Fibroblast of peridontal ligament (primary cell): ENCODE data around the gene DDO.

Experiments
- DNase-seq: peaks from one replicate; pipeline ENCODE4 v3.0.0-alpha.2; 2010; ENCODE audit errors: extremely low read depth

Gene DDO, protein sequence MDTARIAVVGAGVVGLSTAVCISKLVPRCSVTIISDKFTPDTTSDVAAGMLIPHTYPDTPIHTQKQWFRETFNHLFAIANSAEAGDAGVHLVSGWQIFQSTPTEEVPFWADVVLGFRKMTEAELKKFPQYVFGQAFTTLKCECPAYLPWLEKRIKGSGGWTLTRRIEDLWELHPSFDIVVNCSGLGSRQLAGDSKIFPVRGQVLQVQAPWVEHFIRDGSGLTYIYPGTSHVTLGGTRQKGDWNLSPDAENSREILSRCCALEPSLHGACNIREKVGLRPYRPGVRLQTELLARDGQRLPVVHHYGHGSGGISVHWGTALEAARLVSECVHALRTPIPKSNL

GRCh38 chr6:110415086-110415916 is at the start of gene DDO:
DDO (minus strand) TSS chr6:110415575; CDS start chr6:110413462, 2,113 bp downstream.
- DNase-seq = peak; percentile 28

DNA sequence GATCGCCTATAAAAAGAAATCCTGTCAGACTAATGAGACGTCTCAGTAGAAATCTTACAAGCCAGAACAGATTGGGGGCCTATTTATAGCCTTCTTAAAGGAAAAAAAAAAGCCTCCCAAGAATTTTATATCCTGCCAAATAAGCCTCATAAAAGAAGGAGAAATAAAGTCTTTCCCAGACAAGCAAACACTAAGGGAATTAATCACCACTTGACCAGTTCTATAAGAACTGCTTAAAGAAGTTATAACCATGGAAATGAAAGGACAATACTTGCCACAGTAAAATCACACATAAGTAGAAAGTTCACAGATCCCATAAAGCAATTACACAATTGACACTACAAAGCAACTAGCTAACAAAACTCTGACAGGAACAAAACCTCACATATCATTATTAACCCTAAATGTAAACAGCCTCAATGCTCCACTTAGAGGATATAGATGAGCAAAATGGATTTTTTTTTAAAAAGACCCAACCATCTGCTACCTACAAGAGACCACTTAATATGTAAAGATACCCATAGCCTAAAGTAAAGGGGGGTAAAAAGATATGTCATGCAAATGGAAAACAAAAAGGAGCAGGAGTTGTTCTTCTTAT is 47.6 kb upstream of the DDO start:
- no peak for DNase-seq

DNA sequence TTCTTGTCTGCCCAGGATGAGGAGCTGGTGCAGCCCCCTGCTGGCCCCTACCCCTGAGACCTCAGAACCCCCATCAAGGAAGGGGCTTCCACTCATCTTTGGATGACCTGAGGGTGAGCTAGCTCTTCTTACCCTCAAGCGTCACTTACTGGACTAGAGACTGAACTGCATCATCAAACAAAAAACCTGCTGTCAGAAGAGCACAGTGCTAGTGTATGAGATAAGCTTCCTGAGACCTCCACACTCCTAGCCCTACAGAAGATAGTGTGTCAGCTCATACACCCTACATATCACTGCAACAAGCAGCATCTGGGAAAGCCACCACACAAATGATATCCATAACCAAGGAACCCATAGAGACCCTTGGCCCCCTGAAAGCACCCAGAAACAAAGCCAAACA is 46.0 kb upstream of the DDO start:
- DNase-seq = no peak

- DNase-seq = no peak
These were observed 43.8 kb upstream of the DDO start for GRCh38 chr6:110459137-110459536.

DNA sequence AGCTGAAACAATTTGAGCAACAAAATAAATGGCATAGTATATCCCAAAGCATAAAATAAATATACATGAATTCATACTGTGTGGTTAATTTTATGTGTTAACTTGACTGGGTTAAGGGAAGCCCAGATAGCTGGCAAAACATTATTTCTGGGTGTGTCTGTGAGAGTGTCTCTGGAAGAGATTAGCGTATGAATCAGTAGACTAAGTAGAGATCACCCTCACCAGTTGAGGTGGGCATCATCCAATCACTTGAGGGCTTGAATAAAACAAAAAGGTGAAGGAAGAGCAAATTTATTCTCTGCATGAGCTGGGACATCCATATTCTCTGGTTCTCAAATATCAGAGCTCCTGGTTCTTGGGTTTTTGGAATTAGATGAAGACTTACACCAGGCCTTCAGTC is 43.1 kb upstream of the DDO start:
- no peak for DNase-seq

GRCh38 chr6:110457567-110458175 is 42.3 kb upstream of the DDO start:
- peak; percentile 13 for DNase-seq

GRCh38 chr6:110456694-110457093 is 41.3 kb upstream of the DDO start:
- no peak for DNase-seq

DNA sequence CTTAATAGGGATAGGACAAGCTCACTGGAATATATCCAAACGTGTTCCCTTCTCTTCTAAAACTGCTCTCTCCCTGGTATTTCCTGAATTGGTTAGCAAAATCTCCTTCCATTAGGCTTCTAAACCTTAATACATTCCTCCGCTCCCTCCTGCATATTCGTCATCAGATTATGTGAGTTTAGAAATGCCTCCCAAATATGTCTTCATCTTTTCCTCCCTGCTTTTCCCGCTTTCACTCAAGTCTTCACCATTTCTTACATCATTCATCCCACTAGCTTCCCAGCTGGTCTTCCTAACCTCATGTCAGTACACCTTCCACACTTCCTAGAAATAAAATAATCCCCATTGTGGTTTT is 34.1 kb upstream of the DDO start:
- no peak for DNase-seq

- DNase-seq = no peak
These were observed 33.6 kb upstream of the DDO start for GRCh38 chr6:110448846-110449540.

- DNase-seq = no peak
These were observed 32.4 kb upstream of the DDO start for GRCh38 chr6:110447761-110448160.

GRCh38 chr6:110446405-110446804 is 31.0 kb upstream of the DDO start:
- no peak for DNase-seq

DNA sequence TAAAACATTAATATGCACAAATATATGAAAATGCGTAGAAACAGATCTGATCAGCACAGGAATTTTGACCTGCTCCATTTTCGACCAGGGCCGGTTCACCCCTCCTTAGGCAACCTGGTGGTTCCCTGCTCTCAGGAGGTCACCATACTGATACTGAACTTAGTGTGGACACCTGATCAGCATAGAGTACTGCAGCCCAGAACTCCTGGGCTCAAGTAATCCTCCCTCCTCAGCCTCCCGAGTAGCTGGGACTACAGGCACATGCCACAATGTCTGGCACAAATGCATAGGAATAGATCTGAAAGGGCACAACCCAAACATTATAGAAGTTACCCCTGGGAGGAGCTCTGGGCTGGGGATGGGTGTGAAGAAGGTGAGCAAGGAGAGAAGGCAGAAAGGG is 24.7 kb upstream of the DDO start:
- no peak for DNase-seq

- DNase-seq = no peak
These were observed 24.0 kb upstream of the DDO start for GRCh38 chr6:110439356-110439755.

- DNase-seq = no peak
These were observed 19.7 kb upstream of the DDO start for GRCh38 chr6:110434961-110435602.

GRCh38 chr6:110432285-110432900 is 17.0 kb upstream of the DDO start:
- DNase-seq = no peak

- no peak for DNase-seq
These were observed 15.4 kb upstream of the DDO start for GRCh38 chr6:110430741-110431140.

DNA sequence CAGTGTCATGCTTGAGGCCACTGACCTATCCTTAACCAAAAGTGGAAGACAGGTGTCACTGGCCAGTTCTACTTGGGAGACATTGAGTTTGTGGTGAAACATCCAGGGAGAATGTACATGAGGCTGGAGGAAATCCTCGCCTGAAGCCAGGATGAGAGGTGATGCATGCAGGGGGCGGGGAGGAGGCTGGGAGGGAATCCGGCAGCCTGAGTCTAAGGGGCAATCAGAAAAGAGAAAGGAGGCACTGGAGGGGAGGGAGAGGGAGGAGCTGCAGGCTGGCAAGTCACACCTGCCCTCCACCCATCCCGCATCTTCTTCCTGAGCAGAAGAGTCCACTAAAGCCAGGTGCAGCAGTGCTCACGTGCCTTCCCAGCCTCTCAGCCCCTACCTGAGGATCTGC is 14.9 kb upstream of the DDO start:
- no peak for DNase-seq

DNA sequence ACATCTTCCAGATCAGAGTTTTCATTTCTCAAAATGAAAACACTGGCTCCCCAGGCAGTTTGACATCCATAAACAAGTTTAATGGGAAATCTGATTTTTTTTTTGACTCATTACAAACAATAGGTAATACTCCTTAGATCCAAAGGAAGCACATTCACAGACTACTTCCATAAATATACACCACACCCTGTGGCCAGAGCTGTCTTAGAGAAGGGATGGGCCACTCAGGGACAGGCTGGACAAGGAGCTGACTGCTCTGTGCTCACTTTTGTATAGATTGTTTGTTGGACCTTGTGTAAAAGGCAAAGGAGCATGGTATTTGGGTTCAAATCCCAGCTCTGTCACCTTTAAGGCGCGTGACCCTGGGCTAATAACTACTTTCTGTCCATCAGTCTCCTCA is 12.8 kb upstream of the DDO start:
- no peak for DNase-seq

DNA sequence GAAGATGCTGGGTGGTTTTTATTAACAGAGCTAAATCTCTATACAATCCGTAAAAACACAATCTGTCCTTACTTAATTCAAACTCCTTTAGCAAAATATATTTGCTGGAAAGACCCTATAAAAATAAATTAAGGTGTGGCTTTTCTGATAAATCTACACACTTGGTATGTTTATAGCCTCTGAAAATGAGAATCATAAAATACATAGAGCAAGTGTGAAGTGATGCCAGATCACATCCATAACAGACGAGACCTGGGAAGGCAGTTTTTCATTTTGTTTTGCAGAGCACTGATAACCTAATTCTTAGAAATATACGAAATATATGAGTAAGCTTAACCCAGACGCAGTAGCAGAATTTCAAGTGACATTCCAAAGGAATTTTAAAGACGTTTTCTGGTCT is 10.4 kb upstream of the DDO start:
- no peak for DNase-seq

DNA sequence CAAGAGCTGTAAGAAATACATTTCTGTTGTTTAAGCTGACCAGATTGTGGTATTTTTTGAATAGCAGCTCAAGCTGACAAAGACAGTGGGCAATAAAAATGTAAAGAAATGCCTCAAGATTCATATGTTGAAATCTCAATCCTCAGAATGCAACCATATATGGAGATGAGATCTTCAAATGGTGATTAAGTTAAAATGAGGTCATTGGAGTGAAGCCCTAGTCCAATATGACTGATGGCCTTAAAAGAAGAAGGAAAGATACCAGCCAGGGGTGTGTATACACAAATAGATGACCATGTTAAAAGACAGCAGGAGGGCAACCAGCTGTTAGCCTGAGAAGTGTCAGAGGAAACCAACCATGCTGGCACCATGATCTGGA is 7.1 kb upstream of the DDO start:
- peak; percentile 4 for DNase-seq
